Measurements from ENCODE around the gene NCAPH2. TPM values are rescaled to one million over a fixed set of nuclear protein-coding genes. Genes with fewer than 3 reads are reported as not detected.

Gene NCAPH2
- total RNA-seq, 2 experiments from 2014 or later: 184 to 185 TPM

DNA sequence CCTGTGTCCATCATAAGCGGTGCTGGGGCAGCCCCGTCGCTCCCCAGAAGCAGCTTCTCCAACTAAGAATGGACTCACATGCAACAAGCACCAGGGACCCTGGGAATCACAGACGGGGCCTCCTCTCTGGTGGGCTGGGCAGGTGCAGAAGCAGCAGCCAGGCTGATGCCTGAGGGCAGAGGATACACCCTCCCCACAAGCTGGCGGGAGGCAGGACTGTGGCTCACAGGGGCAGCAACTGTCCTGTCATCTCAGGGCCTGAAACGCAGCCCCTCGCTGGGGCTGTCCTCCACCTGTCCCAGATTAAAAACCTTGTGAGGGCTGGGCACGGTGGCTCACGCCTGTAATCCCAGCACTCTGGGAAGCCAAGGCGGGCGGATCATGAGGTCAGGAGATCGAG lies 30.1 kb upstream of the NCAPH2 start:
- intact Hi-C loops (cut with DNase I, micrococcal nuclease): loop anchor here in 1 of 2 experiments (2.0 kb wide), 1 partner anchor 29 kb away; the partner anchor contains the start of gene LMF2
- ATAC-seq (ENCODE audit: poor library complexity): no peak
- Histone ChIP-seq H3K36me3 (ENCODE audit: insufficient read depth, low read length) (no peaks in the 10 kb centered on the region), H3K4me1 (ENCODE audit: insufficient read depth, low read length) (peaks cover 37% of the 10 kb centered on the region), H3K27me3 (ENCODE audit: control insufficient read depth in 1 of 2, insufficient read depth in 2 of 2, low read length in 2 of 2) (peaks cover 0 to 2% of the 10 kb centered on the region in 2 experiments), H3K27ac (ENCODE audit: low read depth in 1 of 2, low read length in 2 of 2) (no peak overlapping the region), H3K4me3 (ENCODE audit: low read length) (no peak overlapping the region), H3K9me3 (ENCODE audit: control insufficient read depth in 1 of 2, insufficient read depth in 1 of 2, low read length in 2 of 2) (no peaks in the 10 kb centered on the region)
- Mint-ChIP-seq H3K27me3 (no peaks in the 10 kb centered on the region), H3K4me3 (peak overlapping the region; percentile 76), H3K9me3 (no peaks in the 10 kb centered on the region), H3K27ac (no peak overlapping the region), H3K36me3 (ENCODE audit: low read depth) (peaks cover 11% of the 10 kb centered on the region), H3K4me1 (ENCODE audit: low read depth) (peaks cover 24% of the 10 kb centered on the region)
- TF ChIP-seq, protein P1, sequence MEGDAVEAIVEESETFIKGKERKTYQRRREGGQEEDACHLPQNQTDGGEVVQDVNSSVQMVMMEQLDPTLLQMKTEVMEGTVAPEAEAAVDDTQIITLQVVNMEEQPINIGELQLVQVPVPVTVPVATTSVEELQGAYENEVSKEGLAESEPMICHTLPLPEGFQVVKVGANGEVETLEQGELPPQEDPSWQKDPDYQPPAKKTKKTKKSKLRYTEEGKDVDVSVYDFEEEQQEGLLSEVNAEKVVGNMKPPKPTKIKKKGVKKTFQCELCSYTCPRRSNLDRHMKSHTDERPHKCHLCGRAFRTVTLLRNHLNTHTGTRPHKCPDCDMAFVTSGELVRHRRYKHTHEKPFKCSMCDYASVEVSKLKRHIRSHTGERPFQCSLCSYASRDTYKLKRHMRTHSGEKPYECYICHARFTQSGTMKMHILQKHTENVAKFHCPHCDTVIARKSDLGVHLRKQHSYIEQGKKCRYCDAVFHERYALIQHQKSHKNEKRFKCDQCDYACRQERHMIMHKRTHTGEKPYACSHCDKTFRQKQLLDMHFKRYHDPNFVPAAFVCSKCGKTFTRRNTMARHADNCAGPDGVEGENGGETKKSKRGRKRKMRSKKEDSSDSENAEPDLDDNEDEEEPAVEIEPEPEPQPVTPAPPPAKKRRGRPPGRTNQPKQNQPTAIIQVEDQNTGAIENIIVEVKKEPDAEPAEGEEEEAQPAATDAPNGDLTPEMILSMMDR (IDR thresholded peaks at IDR 0.05): no peak
- ChIA-PET POLR2A (no interaction called here), CTCF (no interaction called here)
- no peak for DNase-seq

DNA sequence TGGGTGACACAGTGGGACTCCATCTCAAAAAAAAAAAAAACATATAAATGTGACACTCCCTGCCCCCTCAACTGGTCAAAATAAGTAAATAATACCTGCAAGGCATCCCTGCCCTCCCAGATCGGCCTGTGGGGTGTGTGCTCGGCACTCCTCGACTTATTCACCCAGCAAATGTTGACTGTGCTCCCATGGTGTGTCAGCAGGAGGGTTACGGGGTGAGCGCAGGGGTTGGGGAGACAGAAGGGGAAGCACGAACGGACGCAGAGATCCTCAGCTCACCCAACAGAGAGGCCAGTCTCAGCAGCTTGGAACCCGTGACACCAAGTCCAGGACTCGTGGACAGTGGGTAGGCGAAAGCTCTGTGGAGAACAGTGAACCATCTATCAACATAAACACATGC lies 28.3 kb upstream of the NCAPH2 start:
- H3K27ac ChIP-seq (ENCODE audit: low read depth in 1 of 2, low read length in 2 of 2): no peak overlapping the region
- no peak overlapping the region for H3K4me3 ChIP-seq (ENCODE audit: low read length)
- TF ChIP-seq, protein P1 (IDR thresholded peaks at IDR 0.05): no peak
- H3K36me3 ChIP-seq (ENCODE audit: insufficient read depth, low read length): no peaks in the 10 kb centered on the region
- no peaks in the 10 kb centered on the region for H3K9me3 Mint-ChIP-seq
- H3K27ac Mint-ChIP-seq: peak overlapping the region; percentile 30
- peak overlapping the region; percentile 81 for H3K4me3 Mint-ChIP-seq
- ChIA-PET CTCF (interaction anchor here (1.0 to 2.4 kb wide), 4 partner anchors 18 to 83 kb away, joined by 3 to 7 read pairs (median 4); partner anchors contain the start of genes SCO2 and SYCE3), POLR2A (interaction anchor here (0.7 kb wide), 1 partner anchor 141 kb away, joined by 3 read pairs; no protein-coding TSS in a partner anchor)
- H3K36me3 Mint-ChIP-seq (ENCODE audit: low read depth): no peaks in the 10 kb centered on the region
- peaks cover 0 to 2% of the 10 kb centered on the region in 2 experiments for H3K27me3 ChIP-seq (ENCODE audit: control insufficient read depth in 1 of 2, insufficient read depth in 2 of 2, low read length in 2 of 2)
- no peaks in the 10 kb centered on the region for H3K27me3 Mint-ChIP-seq
- ATAC-seq (ENCODE audit: poor library complexity) (no peak), DNase-seq (no peak)
- peaks cover 11% of the 10 kb centered on the region for H3K4me1 Mint-ChIP-seq (ENCODE audit: low read depth)
- intact Hi-C loops (cut with DNase I, micrococcal nuclease): no loop called here
- H3K4me1 ChIP-seq (ENCODE audit: insufficient read depth, low read length): peaks cover 24% of the 10 kb centered on the region
- no peaks in the 10 kb centered on the region for H3K9me3 ChIP-seq (ENCODE audit: control insufficient read depth in 1 of 2, insufficient read depth in 1 of 2, low read length in 2 of 2)

DNA sequence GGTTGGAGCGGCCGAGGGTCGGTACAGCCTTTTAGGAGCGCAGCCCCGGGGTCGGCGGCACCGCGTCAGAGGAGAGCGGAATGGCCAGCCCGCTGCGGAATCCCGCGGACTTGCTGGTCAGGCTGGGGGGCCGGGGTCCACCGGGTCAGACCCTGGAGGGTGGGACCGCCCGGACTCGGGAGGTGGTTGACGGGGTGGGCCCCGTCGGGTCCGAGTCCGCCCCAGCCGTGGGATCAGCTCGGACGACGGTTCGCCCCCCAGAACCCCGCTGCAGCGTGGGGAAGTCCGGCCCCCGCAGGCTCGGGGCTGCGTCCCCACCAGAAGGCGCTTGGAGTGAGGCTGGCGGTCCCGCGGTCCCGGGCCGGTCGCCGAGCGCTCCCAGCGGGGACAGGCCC lies 27.0 kb upstream of the NCAPH2 start:
- intact Hi-C loops (cut with DNase I, micrococcal nuclease): no loop called here
- no peaks in the 10 kb centered on the region for H3K36me3 Mint-ChIP-seq (ENCODE audit: low read depth)
- ATAC-seq (ENCODE audit: poor library complexity) (no peak), DNase-seq (no peak)
- no peaks in the 10 kb centered on the region for H3K9me3 Mint-ChIP-seq
- ChIA-PET POLR2A (interaction anchor here (1.0 to 2.0 kb wide), 3 partner anchors 11 to 45 kb away, joined by 3 to 8 read pairs (median 5); partner anchors contain the start of genes LMF2 and NCAPH2), CTCF (interaction anchor here (1.0 to 2.4 kb wide), 3 partner anchors 17 to 82 kb away, joined by 3 to 7 read pairs (median 3); partner anchors contain the start of gene SYCE3)
- no peak overlapping the region for H3K27ac ChIP-seq (ENCODE audit: low read depth in 1 of 2, low read length in 2 of 2)
- no peak overlapping the region for H3K27ac Mint-ChIP-seq
- TF ChIP-seq, protein P1 (IDR thresholded peaks at IDR 0.05): no peak
- H3K4me3 ChIP-seq (ENCODE audit: low read length): peak overlapping the region; percentile 19
- no peaks in the 10 kb centered on the region for H3K36me3 ChIP-seq (ENCODE audit: insufficient read depth, low read length)
- H3K27me3 ChIP-seq (ENCODE audit: control insufficient read depth in 1 of 2, insufficient read depth in 2 of 2, low read length in 2 of 2): peaks cover 0 to 2% of the 10 kb centered on the region in 2 experiments
- peaks cover 16% of the 10 kb centered on the region for H3K4me1 ChIP-seq (ENCODE audit: insufficient read depth, low read length)
- H3K9me3 ChIP-seq (ENCODE audit: control insufficient read depth in 1 of 2, insufficient read depth in 1 of 2, low read length in 2 of 2): no peaks in the 10 kb centered on the region
- H3K4me3 Mint-ChIP-seq: peak overlapping the region; percentile 81
- peaks cover 9% of the 10 kb centered on the region for H3K4me1 Mint-ChIP-seq (ENCODE audit: low read depth)
- H3K27me3 Mint-ChIP-seq: no peaks in the 10 kb centered on the region
